ENCODE measurements around the gene GBP4. TPM values are rescaled to one million over a fixed set of nuclear protein-coding genes. Genes with fewer than 3 reads are reported as not detected.
A peak's percentile ranks its signal among the peaks of the same experiment; 100 is the strongest.

The GBP4 gene
- total and polyA plus RNA-seq, 4 donors: 4.1 to 8.1 (median 5.8) TPM

GRCh38 chr1:89198081-89198480 is 661 bp downstream of the GBP4 start:
- Histone ChIP-seq H3K9ac (ENCODE audit: low read depth in 1 of 2, low read length in 2 of 2) (peak overlapping the region; percentile 83 to 94), H3K27ac (ENCODE audit: low read depth in 1 of 2, low read length in 2 of 2) (peak overlapping the region; percentile 78 to 89), H3K4me1 (ENCODE audit: control insufficient read depth in 4 of 4, insufficient read depth in 4 of 4, low read length in 3 of 4) (peaks cover 0 to 8% (median 3%) of the 10 kb centered on the region in 4 donors), H3K27me3 (ENCODE audit: control insufficient read depth in 4 of 4, insufficient read depth in 4 of 4, low read length in 3 of 4) (no peaks in the 10 kb centered on the region), H3K9me3 (ENCODE audit: control insufficient read depth in 4 of 4, low read length in 3 of 4) (no peaks in the 10 kb centered on the region), H3K36me3 (ENCODE audit: control insufficient read depth in 4 of 4, insufficient read depth in 3 of 4, low read depth in 1 of 4, low read length in 3 of 4) (peaks cover 0 to 12% (median 0%) of the 10 kb centered on the region in 4 donors), H3K4me3 (ENCODE audit: low read depth in 1 of 3, low read length in 3 of 3) (peak overlapping the region; percentile 57 to 96 (median 80))
- no peak for DNase-seq (ENCODE audit: low spot score)
- TF ChIP-seq, protein P1, sequence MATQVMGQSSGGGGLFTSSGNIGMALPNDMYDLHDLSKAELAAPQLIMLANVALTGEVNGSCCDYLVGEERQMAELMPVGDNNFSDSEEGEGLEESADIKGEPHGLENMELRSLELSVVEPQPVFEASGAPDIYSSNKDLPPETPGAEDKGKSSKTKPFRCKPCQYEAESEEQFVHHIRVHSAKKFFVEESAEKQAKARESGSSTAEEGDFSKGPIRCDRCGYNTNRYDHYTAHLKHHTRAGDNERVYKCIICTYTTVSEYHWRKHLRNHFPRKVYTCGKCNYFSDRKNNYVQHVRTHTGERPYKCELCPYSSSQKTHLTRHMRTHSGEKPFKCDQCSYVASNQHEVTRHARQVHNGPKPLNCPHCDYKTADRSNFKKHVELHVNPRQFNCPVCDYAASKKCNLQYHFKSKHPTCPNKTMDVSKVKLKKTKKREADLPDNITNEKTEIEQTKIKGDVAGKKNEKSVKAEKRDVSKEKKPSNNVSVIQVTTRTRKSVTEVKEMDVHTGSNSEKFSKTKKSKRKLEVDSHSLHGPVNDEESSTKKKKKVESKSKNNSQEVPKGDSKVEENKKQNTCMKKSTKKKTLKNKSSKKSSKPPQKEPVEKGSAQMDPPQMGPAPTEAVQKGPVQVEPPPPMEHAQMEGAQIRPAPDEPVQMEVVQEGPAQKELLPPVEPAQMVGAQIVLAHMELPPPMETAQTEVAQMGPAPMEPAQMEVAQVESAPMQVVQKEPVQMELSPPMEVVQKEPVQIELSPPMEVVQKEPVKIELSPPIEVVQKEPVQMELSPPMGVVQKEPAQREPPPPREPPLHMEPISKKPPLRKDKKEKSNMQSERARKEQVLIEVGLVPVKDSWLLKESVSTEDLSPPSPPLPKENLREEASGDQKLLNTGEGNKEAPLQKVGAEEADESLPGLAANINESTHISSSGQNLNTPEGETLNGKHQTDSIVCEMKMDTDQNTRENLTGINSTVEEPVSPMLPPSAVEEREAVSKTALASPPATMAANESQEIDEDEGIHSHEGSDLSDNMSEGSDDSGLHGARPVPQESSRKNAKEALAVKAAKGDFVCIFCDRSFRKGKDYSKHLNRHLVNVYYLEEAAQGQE (IDR thresholded peaks at IDR 0.05): no peak
- TF ChIP-seq JUND (IDR thresholded peaks at IDR 0.05) (no peak), GABPA (IDR thresholded peaks at IDR 0.05 in 1 of 2, conservative IDR thresholded peaks at IDR 0.05 in 1 of 2) (no peak), YY1 (IDR thresholded peaks at IDR 0.05) (no peak), HNF4G (IDR thresholded peaks at IDR 0.05) (no peak), RXRA (IDR thresholded peaks at IDR 0.05) (no peak), SP1 (IDR thresholded peaks at IDR 0.05) (no peak), NR2F2 (IDR thresholded peaks at IDR 0.05) (no peak), TAF1 (conservative IDR thresholded peaks at IDR 0.05) (no peak), FOXA2 (IDR thresholded peaks at IDR 0.05) (no peak), RAD21 (IDR thresholded peaks at IDR 0.05) (no peak), EGR1 (IDR thresholded peaks at IDR 0.05; ENCODE audit: low read depth in 2 of 2) (no peak)
- TF ChIP-seq, protein P2, sequence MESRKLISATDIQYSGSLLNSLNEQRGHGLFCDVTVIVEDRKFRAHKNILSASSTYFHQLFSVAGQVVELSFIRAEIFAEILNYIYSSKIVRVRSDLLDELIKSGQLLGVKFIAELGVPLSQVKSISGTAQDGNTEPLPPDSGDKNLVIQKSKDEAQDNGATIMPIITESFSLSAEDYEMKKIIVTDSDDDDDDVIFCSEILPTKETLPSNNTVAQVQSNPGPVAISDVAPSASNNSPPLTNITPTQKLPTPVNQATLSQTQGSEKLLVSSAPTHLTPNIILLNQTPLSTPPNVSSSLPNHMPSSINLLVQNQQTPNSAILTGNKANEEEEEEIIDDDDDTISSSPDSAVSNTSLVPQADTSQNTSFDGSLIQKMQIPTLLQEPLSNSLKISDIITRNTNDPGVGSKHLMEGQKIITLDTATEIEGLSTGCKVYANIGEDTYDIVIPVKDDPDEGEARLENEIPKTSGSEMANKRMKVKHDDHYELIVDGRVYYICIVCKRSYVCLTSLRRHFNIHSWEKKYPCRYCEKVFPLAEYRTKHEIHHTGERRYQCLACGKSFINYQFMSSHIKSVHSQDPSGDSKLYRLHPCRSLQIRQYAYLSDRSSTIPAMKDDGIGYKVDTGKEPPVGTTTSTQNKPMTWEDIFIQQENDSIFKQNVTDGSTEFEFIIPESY (IDR thresholded peaks at IDR 0.05): no peak
- TF ChIP-seq, protein P3, sequence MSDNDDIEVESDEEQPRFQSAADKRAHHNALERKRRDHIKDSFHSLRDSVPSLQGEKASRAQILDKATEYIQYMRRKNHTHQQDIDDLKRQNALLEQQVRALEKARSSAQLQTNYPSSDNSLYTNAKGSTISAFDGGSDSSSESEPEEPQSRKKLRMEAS (IDR thresholded peaks at IDR 0.05): no peak
- 2% methylated on average over 8 of the region's 8 CpGs for WGBS

DNA sequence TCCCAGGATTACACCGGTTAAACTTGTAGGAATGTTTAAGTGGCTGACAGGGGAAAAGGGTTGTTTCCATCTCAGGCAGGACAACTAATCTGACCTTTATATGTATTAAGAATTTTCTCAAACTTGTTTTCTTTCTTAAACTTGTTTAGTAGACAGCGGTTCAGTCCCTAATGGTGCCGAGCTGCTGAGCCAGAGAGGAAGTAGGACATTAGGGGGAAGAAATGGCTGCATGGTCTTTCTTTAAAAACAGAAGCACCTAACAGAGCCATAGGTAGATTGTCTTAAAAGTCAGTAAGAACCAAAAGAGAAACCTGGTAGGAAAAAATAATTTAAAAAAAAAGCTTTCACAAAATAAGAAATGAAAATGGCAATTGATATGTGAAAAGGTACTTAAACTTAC is 3.3 kb downstream of the GBP4 start:
- Histone ChIP-seq H3K9me3 (ENCODE audit: control insufficient read depth in 4 of 4, low read length in 3 of 4) (no peaks in the 10 kb centered on the region), H3K4me1 (ENCODE audit: control insufficient read depth in 4 of 4, insufficient read depth in 4 of 4, low read length in 3 of 4) (peaks cover 0 to 8% (median 3%) of the 10 kb centered on the region in 4 donors), H3K27me3 (ENCODE audit: control insufficient read depth in 4 of 4, insufficient read depth in 4 of 4, low read length in 3 of 4) (no peaks in the 10 kb centered on the region), H3K36me3 (ENCODE audit: control insufficient read depth in 4 of 4, insufficient read depth in 3 of 4, low read depth in 1 of 4, low read length in 3 of 4) (peaks cover 0 to 26% (median under 1%) of the 10 kb centered on the region in 4 donors), H3K9ac (ENCODE audit: low read depth in 1 of 2, low read length in 2 of 2) (no peak overlapping the region), H3K27ac (ENCODE audit: low read depth in 1 of 2, low read length in 2 of 2) (no peak overlapping the region), H3K4me3 (ENCODE audit: low read depth in 1 of 3, low read length in 3 of 3) (no peak overlapping the region)
- TF ChIP-seq TAF1 (conservative IDR thresholded peaks at IDR 0.05) (no peak), RXRA (IDR thresholded peaks at IDR 0.05) (no peak), SP1 (IDR thresholded peaks at IDR 0.05) (no peak), GABPA (IDR thresholded peaks at IDR 0.05 in 1 of 2, conservative IDR thresholded peaks at IDR 0.05 in 1 of 2) (no peak), RAD21 (IDR thresholded peaks at IDR 0.05) (no peak), JUND (IDR thresholded peaks at IDR 0.05) (no peak)
- TF ChIP-seq, protein P4, sequence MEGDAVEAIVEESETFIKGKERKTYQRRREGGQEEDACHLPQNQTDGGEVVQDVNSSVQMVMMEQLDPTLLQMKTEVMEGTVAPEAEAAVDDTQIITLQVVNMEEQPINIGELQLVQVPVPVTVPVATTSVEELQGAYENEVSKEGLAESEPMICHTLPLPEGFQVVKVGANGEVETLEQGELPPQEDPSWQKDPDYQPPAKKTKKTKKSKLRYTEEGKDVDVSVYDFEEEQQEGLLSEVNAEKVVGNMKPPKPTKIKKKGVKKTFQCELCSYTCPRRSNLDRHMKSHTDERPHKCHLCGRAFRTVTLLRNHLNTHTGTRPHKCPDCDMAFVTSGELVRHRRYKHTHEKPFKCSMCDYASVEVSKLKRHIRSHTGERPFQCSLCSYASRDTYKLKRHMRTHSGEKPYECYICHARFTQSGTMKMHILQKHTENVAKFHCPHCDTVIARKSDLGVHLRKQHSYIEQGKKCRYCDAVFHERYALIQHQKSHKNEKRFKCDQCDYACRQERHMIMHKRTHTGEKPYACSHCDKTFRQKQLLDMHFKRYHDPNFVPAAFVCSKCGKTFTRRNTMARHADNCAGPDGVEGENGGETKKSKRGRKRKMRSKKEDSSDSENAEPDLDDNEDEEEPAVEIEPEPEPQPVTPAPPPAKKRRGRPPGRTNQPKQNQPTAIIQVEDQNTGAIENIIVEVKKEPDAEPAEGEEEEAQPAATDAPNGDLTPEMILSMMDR (IDR thresholded peaks at IDR 0.05; ENCODE audit: low read depth, low read length, missing input control): no peak
- TF ChIP-seq, protein P5, sequence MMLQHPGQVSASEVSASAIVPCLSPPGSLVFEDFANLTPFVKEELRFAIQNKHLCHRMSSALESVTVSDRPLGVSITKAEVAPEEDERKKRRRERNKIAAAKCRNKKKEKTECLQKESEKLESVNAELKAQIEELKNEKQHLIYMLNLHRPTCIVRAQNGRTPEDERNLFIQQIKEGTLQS (IDR thresholded peaks at IDR 0.05): no peak
- TF ChIP-seq, protein P2 (IDR thresholded peaks at IDR 0.05): no peak
- no peak for DNase-seq (ENCODE audit: low spot score)
- 78% methylated on average over 3 of the region's 3 CpGs for WGBS
